ENCODE data around the gene ZBP1.

ZBP1 gene

GRCh38 chr20:57658447-57658832 lies 38.2 kb upstream of the ZBP1 start:
- no peak for DNase-seq

DNA sequence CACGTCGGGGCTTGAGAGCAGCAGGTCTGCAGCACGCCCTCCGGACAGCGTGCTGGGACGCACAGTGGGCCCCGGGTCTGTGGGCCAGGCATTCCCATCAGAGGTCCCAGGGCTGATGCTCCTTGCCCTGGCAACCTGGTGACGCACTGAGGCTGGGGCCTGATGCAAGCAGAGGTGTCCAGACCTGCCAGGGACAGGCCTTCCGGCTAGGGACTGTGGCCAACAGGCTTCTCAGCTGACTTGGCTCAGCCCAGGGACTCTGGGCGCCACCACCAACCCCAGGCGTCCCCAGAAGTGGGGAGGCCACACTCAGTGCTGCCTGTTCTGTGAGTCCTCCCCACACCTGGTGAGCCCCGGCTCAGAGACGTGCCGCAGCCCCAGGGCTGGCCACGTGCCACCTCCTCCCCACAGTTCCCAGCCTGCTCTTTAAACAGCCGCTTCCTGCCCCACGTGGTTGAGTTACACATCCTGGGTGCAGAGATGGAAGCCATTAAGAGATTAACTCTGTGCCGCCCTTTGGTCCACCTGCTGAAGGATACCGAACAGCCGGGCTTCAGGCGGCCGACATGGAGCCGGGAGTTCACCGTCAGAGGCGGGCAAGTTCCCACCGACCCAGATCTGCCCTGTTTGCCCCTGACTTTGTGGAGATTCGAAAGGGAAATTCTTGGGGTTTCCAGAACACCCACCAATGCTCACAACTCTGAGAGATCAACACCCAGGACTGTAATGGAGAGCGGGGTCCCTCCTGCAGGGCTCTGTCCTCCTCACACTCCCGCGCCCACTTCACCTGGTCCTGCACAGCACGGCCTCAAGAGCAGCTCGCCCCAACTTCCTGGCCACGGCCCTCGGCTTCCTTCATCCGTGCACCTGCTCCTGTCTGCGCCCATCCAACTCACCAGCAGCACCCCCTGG lies 37.6 kb upstream of the ZBP1 start:
- DNase-seq = no peak

DNA sequence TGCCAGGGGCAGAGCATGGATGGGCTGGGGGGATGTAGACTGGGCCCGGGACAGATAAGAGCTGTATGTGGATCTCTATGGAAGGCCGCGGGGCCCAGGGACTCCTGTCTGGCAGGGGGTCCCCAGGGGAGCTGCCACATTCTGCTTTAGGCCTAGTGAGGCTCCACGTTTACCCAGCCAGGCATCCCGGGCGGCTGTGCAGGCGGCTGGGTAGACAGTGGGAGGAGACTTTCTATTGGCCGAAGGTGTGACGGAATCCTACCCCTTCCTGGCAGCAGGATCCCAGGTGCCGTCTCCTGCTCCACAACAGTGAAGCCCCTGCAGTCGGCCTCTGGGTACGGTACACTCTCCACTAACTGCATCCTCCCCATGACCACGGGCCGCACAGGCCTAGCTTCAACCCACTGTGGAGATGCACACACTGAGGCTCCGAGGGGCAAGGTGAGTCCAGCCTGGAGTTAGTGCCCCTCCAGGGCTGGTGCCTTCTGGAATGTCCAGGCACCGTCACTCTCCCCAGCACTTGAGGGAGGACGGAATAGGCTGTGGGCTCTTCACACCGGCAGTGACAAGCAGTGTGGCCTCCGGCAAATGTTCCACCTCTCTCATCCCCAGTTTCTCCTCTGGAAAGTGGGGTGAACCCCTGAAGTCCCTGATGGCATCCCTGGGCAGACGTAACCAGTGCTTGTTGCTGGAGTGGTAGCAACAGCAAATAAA lies 36.8 kb upstream of the ZBP1 start:
- no peak for DNase-seq

- DNase-seq = no peak
Observed at GRCh38 chr20:57656252-57656820, 36.1 kb upstream of the ZBP1 start.

- DNase-seq = no peak
Observed at GRCh38 chr20:57655809-57656155, 35.6 kb upstream of the ZBP1 start.

GRCh38 chr20:57654998-57655808 lies 35.0 kb upstream of the ZBP1 start:
- DNase-seq = no peak

DNA sequence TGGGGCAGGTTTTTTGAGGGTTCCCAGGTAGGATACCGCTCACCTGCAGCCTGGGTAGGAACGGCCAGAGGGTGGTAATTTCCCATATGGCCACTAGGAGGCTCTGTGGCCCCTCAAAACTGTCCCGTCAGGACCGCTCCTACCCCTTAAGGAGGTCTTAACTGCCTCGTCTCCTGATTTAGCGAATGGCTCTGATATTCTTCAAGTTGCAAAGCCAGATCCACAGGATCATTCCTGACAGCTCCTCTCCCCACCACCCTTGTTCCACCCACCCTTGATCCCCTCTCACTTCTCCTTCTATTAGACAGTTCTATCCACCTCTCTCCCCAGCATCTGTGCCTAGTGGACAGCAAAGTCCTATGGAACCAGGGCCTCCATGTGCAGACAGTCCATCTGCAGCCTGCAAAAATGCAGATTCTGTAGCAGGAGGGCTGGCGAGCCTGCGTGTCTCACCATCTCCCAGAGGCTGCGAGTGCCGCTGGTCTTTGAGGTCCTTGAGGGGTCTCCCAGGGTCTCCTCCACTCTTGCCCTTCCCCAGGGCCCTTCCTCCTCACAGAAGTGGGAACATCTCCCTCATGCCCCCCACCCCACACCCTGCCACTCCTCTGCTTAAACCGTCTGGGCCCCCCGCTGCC lies 34.3 kb upstream of the ZBP1 start:
- DNase-seq = peak; percentile 56

GRCh38 chr20:57653910-57654309 lies 33.7 kb upstream of the ZBP1 start:
- no peak for DNase-seq

DNA sequence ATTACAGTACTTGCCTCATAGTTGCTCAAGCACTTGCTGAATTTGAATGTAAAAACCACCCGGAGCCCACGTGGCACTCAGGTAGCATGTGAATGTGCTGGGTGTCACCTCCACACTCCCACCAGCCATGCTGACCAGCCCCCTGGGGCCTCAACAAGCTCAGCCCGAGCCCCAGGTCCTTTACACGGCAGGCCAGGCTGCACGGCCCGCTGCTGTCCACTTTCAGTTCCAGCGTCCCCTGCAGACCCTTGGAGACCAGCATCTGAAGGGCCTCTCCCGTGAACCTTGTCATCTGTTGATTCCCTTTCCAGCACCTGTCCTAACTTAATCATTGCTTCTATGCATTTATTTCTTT lies 33.3 kb upstream of the ZBP1 start:
- no peak for DNase-seq

GRCh38 chr20:57652606-57653545 lies 32.6 kb upstream of the ZBP1 start:
- no peak for DNase-seq

DNA sequence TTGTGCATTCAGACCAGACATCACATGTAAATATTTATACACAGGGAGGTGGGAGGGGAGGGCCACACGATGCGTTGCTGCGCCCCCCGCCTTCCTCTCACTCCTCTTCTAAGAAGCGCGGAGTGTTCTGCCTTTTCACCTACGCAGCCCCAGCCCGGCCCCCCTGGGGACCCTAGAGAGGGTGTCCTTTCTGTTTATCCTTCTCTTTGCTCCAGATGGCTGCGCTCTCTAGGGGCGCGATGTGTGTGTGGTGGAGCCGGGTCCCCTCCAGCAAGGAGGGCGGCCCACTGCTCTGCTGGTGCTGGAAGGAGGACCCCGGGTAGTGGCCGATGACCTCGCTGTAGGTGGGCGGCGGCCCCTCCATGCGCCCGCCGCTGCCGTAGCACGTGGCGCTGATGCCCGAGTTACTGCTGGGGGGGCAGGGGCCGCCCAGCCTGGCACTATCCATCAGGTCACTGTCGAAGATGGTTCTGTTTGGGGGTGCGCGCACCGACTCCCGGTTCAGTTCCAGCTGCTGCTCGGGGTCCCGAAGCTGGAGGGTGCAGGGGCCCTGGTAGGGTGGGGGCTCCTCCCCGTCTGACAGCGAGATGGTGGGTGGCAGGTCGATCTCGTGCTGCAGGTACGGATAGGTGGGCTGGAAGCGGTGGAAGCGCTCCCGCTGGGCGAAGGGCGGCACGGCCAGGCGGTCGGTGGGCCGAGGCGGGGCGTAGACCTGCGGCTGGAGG lies 31.8 kb upstream of the ZBP1 start:
- DNase-seq = no peak

- no peak for DNase-seq
Observed at GRCh38 chr20:57650756-57651483, 30.7 kb upstream of the ZBP1 start.

DNA sequence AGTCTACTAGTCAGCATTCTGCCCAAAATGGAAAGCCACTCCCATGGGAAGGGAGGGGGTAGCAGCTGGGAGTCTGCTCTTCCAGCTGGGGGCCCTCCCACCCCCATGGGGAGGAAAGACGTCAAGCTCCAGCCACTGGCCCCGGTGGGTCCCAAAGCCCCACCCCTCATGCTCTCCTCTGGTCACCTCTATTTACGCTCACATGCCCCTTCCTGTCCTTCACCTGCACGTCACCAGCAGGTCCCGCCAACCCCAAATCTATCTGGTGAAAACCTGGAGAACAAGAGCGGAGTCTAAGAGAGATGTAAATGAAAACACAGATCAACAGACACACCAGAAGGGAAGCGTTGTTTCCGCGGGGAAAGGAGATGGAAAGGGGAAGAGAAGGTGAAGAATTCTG lies 30.0 kb upstream of the ZBP1 start:
- DNase-seq = no peak

- no peak for DNase-seq
Observed at GRCh38 chr20:57649617-57650015, 29.4 kb upstream of the ZBP1 start.

- DNase-seq = no peak
Observed at GRCh38 chr20:57648878-57649616, 28.8 kb upstream of the ZBP1 start.

DNA sequence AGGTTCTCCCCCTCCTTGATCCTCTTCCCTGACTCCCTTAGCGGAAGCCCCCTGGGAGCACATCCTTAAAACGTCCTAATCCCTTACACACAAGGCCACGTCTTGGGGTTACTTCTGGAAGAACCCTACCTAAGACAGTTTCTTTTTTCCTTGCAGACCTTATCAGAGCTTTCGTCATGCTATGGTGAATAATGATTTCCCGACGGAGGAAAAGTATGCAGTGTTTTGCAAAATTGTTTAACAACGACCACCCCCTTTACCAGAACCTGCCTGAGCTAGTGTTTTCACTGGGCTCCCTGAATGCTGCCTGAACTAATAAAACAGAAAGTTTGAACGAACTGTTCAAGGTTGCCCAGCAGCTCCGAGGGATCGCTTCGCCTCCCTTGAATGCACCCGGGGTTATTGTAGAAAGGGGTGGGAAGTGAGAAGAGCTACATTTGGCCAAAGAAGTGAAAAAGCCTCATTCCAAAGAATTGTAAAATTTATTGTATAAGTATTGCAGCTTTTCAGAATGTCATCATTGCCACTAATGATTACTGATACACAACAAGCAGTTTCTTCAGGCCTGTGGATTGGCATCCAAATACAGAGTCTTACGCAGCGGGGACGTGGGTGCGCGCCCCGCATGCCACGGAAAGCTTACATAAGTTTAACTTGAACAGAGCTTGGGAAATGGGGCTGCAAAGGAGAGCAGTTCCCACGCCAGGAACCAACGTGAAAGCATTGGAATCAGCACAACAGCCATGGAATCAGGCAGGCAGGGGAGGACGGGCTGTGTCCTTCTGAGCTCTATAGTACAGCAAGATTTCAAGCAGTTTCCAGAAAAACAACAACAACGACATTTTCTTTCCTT lies 27.9 kb upstream of the ZBP1 start:
- DNase-seq = no peak

DNA sequence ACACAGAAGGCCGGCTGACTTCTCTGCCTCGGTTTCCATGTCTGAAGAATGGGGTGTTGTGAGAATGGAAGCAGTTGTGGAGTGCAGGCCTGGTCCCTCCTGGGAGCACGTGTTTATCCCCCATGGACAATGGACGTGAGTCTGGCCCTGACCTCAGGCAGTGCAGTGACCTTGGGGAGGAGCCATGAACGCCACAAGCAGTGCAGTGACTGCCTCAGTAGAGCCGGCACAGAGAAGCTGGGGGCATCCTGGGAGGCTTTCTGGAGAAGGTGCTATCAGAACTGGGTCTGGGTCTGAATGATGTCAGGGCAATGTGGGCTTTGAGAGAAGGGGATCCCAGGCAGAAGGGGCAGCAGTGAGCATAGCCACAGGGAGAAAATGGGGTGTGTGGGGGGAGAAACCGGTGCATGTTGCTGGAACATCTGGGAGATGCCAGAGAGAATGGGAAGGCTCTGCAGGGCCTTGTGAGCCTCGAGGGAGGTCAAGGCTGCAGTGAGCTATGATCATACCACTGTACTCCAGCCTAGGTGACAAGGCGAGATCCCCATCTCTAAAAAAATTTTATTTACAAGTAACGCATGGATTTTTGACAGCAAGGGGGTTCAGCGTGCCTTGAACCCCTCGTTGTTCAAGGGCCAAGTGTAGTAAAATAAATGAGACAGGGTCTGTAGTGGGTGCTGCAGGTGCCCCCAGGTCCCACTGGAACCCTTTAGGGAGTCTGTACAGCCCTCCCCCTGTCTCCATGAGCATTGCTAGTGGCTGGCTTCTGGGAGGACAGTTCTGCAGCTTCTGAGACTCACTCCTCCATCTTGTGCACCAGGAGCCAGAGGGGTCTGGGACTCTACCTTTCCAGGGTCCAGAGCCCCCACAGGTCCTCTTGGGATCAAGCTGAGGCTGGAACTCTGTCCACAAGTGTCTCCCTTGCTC lies 27.0 kb upstream of the ZBP1 start:
- DNase-seq = no peak

Measured in midbrain (tissue), 1 donor.